AG09319 (cell line): ENCODE data around the gene MARS1.
"Not testable (repeated sequence)": the region's sequence is repeated elsewhere in the genome, so short reads cannot be mapped to it uniquely, and the experiment has no call there.

Experiments used
- DNase-seq: peaks from one replicate; pipeline ENCODE4 v3.0.0-alpha.2; 2010; ENCODE audit warnings: low read depth; ENCODE audit errors: extremely low read depth
- CTCF ChIP-seq: IDR thresholded peaks from 2 replicates; pipeline ENCODE4 v1.5.1; 2011; ENCODE audit warnings: low read depth, mild to moderate bottlenecking, inconsistent platforms, low read length, moderate library complexity

MARS1 gene

DNA sequence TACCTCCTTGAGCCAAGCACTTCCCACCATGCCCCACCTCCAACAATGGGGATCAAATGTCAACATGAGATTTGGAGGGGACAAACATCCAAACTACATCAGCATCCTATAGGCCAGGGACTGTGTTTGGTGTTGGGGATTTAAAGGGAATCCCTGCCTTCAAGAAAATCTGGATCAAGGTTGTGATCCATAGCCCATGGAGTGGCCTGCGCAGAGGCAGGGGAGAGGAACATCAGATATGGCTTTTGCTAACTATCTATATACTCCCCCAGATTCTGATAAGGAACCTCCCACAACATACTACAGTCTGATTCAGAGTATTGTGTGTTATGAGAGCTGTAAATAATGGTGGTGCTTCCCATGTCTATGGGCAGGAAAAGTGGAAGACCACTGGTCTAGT lies 67.0 kb downstream of the MARS1 start:
- DNase-seq: no peak

GRCh38 chr12:57558864-57559263 lies 71.0 kb downstream of the MARS1 start:
- DNase-seq: no peak
- TF ChIP-seq CTCF: no peak

More for the DNA sequence above, 67.0 kb downstream of the MARS1 start:
- TF ChIP-seq CTCF: no peak

GRCh38 chr12:57560516-57560915 lies 72.6 kb downstream of the MARS1 start:
- TF ChIP-seq CTCF: no peak
- no peak for DNase-seq

GRCh38 chr12:57561117-57561516 lies 73.2 kb downstream of the MARS1 start:
- DNase-seq: not testable (repeated sequence)

- TF ChIP-seq CTCF: no peak
- no peak for DNase-seq
These were observed 75.5 kb downstream of the MARS1 start for GRCh38 chr12:57563358-57563757.

DNA sequence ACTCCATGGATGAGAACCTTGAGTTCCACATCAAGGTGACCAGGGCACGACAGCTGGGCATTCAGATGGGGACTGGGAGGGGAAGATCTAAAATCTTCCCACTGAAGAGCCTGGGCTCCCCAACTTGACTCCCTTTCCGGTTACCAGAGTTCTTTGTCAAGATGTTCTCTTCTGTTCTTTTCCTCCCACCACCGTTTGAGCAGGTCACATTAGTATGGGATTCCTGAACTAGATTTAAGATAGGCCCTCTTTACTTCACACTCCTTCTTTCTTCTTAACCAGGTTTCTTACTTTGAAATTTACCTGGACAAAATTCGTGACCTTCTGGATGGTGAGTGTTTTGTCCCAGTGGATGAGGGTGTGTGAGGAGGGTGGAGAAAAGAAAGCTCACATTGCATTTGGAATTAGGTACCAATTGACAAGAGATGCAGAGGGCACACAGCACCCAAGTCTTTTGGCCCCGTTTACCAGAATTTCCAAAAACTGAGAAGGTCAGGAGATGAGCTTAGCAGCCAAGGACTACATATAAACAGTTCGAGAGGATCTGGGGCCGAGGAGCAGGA lies 76.4 kb downstream of the MARS1 start:
- TF ChIP-seq CTCF: no peak
- DNase-seq: no peak
